Pulmonary artery endothelial cell (primary cell): ENCODE data around the gene REM1. TPM values are rescaled to one million over a fixed set of nuclear protein-coding genes. Genes with fewer than 3 reads are reported as not detected.
A peak's percentile ranks its signal among the peaks of the same experiment; 100 is the strongest.
"Not testable (repeated sequence)": the region's sequence is repeated elsewhere in the genome, so short reads cannot be mapped to it uniquely, and the experiment has no call there.

Experiments
- DNase-seq: peaks from one replicate; pipeline ENCODE4 v3.0.0-alpha.2; 2011; ENCODE audit warnings: low read depth, low spot score
- total RNA-seq: library from RNA; depleted of rRNA; stranded (reverse); fragments of >200 nt; gene quantifications from 2 replicates; pipeline ENCODE4 v1.2.3, GENCODE V29; 2014

Gene REM1, protein sequence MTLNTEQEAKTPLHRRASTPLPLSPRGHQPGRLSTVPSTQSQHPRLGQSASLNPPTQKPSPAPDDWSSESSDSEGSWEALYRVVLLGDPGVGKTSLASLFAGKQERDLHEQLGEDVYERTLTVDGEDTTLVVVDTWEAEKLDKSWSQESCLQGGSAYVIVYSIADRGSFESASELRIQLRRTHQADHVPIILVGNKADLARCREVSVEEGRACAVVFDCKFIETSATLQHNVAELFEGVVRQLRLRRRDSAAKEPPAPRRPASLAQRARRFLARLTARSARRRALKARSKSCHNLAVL
- total RNA-seq = 0.32 TPM in 1 of 2 replicates, not detected in the other

DNA sequence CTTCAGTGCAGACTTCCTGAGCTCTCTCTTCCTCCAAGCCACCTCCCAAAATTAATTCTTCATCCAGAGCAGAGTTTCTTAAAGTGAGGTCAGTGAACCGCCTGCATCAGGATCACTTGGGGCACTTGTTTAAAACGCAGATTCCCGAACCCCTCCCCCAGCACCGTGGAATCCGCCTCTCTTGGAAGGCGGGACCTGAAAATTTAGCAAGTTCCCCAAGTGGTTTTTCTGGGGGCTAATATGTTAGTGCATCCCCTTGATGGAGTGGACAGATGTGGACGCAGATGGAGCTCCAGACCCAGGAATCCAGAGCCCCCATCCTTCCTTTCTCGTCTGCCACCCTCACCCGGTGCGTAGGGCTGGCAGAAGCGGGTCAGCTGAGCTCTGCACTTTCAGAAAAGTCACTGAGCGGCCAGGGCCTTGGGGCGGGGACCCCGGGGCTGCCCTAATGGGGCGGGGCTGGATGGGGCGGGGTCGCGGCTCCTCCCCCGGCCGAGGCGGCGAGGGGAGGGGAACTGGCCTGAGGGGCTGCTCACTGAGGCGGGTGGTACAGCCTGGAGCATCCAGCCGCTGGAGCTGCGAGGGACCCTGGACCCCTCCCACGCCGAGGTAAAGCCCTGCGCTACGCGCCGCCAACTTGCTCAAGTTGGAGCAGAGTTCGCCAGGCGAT lies at the start of gene REM1, which contains the start of gene DEFB124:
Gene REM1 (plus strand): TSS at position 531 of the 670 bp plus-strand sequence. CDS start 1,158 bp downstream, outside the sequence.
Gene DEFB124 (minus strand): TSS at position 370 of the 670 bp plus-strand sequence. CDS start 2,114 bp downstream, outside the sequence.
- DNase-seq = no peak

DNA sequence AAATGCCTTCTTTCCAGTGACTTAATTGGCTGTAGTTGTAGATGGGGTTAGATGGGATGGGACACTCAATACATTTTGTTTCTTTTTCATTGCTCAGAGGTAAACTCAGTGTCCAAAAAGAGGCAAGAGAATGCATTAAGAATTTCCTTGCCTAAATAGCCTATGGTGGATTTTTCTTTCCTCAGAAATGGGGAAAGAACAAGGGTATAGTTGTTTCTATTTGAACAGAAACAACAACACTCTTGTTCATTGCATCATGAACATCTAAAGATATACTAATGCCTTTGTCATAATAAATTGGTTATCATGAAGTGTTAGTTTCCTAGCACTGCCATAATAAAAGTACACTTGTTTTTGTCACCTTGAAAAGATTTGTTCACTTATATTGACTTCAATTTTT lies 49.3 kb upstream of the REM1 start:
- DNase-seq = no peak

DNA sequence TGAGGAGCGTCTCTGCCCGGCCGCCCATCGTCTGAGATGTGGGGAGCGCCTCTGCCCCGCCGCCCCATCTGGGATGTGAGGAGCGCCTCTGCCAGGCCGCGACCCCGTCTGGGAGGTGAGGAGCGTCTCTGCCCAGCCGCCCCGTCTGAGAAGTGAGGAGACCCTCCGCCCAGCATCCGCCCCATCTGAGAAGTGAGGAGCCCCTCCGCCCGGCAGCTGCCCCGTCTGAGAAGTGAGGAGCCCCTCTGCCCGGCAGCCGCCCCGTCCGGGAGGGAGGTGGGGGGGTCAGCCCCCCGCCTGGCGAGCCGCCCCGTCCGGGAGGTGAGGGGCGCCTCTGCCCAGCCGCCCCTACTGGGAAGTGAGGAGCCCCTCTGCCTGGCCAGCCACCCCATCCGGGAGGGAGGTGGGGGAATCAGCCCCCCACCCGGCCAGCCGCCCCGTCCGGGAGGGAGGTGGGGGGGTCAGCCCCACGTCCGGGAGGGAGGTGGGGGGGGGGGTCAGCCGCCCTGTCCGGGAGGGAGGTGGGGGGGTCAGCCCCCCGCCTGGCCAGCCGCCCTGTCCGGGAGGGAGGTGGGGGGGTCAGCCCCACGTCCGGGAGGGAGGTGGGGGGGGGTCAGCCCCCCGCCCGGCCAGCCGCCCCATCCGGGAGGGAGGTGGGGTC lies 48.1 kb upstream of the REM1 start:
- not testable (repeated sequence) for DNase-seq

DNA sequence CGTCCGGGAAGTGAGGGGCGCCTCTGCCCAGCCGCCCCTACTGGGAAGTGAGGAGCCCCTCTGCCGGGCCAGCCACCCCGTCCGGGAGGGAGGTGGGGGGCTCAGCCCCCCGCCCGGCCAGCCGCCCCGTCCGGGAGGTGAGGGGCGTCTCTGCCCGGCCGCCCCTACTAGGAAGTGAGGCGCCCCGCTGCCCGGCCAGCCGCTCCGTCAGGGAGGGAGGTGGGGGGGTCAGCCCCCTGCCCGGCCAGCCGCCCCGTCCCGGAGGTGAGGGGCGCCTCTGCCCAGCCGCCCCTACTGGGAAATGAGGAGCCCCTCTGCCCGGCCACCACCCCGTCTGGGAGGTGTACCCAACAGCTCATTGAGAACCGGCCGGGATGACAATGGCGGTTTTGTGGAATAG lies 47.5 kb upstream of the REM1 start:
- not testable (repeated sequence) for DNase-seq

DNA sequence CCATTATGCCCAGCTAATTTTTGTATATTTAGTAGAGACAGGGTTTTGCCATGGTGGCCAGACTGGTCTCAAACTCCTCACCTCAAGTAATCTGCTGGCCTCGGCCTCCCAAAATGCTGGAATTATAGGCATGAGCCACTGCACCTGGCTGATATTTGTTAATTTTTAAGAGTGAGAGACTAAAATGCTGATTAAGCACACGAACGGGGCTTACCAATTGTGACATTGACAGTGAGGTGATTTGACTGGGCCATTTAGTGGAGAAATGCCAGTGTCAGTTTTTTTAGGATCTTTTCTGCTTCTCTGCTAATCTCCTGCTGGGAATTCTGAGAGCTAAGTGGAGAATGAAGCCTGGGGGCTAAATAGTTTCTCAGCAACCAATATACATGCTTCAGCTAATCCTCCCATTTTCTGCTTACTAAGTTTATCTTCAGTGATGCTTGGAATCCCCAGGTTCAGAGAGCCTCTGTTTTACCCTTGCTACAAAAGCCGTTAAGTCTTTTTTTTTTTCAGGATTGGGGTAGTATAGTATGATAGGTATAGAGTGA lies 44.4 kb upstream of the REM1 start:
- no peak for DNase-seq

DNA sequence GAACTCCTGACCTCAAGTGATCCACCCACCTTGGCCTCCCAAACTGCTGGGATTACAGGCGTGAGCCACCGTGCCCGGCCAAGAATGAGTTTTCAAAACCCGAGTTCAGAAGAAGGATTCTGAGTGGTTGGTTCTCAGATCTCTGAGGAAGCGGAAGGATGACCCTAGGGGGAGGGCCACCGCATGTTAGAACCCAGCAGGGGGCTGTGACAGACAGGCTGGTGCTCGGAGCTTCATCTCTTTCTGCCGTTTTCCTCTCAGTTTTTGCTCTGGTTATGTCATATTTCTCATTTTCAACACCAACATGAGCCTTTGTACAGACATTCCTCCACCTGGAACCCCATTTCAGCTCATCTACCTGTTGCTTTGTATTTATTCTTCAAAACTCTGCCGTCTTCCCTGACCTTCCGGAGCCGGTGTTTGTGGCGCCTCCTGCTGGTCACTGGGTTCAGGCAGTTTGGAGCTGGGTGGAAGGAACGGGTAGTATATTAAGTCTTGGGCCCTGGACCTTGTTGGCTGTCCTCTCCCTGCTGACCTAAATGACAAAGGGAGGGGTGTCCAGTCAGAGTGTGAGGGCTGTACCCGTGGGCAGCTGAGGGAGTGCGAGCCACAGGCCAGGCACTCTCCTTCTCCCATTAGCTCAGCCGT lies 35.0 kb upstream of the REM1 start, which contains the start of gene DEFB123:
Gene DEFB123 (plus strand): TSS at position 621 of the 648 bp plus-strand sequence. CDS start 67 bp downstream, outside the sequence.
- DNase-seq = no peak

DNA sequence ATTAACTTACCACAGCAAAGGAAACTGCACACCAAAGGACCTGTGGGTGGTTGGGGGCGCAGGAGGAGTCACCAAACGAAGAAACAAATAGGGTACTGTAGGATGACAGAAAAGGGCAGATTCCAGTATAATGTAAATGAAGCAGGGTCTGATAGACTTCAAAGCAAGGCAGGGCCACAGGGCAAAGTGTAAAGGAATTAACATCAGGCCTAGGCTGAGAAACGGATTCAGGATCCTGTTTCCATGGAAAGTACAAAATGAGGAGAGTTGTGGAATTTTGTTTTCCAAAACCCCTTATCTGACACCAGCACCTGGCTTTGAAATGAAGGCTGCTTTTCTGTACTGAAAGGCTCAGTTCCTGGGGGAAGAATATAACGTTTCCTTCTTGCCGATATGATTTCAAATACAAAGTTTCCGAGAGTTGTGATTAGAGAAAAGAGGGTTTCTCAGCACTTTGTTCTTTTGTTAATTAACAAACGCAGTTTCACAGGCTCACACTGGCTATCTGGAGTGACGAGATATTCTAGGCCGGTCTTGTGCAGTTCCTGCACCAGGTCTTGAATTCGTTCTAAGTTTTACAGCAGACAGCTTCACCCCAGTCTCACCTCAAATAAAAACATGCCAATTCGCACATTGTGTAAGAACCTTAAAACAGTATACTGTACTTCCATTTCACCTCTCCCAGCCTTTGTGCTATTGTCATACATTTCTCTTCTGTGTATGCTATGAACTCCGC lies 28.8 kb upstream of the REM1 start:
- no peak for DNase-seq

DNA sequence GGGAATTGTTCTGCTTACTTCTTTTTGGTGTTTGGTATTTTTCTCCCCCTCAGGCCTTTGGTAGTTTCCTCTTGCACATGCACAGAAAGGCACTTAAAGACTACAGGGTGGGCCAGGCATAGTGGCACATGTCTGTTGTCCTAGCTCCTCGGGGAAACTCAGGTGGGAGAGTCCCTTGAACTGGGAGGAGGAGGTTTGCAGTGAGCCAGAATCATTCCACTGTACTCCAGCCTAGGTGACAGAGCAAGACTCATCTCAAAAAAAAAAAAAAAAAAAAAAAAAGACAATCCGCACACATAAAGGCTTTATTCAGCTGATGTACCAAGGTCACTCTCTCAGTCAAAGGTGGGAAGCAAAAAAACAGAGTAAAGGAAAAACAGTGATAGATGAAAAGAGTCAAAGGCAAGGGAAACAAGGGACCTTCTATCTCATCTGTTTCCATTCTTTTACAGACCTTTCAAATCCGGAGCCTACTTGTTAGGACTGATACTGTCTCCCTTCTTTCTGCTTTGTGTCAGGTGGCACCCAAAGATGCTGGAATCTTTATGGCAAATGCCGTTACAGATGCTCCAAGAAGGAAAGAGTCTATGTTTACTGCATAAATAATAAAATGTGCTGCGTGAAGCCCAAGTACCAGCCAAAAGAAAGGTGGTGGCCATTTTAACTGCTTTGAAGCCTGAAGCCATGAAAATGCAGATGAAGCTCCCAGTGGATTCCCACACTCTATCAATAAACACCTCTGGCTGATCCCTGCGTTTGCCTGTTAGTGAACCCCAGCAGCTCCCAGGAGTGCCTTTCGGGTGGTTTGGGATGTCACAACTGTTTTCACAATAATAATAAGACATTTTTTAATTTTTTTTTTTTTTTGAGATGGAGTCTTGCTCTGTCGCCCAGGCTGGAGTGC lies 25.3 kb upstream of the REM1 start:
- no peak for DNase-seq

DNA sequence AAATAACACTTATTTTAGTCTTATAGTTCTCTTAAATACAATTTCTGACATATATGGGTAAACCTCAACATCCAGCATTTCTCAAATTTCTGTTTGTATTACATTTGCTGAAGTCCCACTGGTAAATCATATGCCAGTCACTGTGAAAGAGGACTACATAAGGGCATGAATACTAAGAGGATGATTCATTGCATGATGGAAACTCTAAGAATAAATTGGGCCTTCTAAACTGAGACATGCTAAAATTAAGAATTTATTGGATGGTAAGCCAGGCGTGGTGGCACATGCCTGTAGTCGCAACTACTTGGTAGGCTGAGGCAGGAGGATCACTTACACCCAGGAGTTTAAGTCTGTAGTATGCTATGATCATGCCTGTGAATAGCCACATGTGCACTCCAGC lies 22.5 kb upstream of the REM1 start:
- no peak for DNase-seq

DNA sequence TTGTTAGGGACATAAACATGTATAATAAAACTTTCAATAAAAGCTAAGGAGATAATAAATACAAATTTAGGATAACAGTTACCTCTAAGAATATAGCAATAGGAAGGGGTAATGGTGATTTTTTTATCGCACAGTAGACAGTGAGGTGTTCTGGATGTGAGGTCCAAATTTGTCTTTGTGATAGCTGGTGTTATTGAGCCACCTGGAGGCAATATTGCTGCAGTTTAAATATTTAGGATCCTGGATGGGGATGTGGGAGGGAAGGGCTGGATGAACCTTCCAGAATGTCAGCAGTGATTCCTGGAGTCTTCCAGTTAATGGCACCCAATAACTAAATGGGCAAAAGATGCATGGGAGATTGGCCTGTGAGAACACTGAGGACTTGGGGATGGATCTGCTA lies 20.7 kb upstream of the REM1 start:
- DNase-seq = no peak

DNA sequence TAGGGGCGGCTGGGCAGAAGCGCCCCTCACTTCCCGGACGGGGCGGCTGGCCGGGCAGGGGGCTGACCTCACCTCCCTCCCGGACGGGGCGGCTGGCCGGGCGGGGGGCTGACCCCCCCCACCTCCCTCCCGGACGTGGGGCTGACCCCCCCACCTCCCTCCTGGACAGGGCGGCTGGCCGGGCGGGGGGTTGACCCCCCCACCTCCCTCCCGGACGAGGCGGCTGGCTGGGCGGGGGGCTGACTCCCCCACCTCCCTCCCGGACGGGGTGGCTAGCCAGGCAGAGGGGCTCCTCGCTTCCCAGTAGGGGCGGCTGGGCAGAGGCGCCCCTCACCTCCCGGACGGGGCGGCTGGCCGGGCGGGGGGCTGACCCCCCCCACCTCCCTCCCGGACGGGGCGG lies 4.1 kb upstream of the REM1 start:
- not testable (repeated sequence) for DNase-seq

DNA sequence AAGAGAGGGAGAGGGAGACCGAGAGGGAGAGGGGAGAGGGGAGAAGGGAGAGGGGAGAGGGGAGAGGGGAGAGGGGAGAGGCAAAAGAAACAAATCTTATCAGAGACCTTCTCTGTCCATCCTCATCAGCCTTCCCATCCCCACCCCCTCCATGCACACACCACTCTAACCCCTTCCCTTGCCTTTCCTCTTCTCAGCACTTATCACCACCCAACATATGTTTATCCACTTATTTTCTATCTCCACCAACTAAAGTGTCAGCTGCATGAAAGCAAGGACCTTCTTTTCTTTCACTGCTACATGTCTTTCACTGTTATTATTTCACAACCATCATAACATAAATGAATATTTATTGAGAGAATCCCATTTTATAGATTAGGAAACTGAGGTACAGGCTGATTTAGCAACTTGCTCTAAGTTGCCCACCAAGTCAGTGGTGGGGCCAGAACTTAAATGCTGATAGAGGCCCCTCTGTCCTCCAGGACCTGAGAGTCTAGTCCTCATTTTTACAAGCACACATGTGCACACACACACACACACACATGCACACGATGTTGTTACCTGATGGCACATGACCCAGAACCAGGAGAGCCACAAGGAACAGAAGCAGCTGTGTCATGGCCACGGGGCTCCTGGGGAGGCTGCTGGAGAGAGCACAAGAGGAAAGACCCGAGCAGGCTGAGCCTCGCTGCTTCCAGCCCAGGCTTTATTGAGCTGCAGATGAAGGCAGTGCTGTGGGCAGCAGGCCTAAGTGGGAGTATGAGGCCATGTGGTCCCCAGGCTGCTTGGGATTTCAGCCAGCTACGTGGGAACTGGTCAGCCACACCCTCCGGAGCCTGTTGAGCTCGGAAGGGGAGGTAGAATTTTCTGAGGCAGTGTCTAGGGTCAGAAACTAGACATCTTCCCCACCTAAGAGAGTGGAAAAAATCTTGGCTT lies 2.4 kb upstream of the REM1 start:
- DNase-seq = no peak

DNA sequence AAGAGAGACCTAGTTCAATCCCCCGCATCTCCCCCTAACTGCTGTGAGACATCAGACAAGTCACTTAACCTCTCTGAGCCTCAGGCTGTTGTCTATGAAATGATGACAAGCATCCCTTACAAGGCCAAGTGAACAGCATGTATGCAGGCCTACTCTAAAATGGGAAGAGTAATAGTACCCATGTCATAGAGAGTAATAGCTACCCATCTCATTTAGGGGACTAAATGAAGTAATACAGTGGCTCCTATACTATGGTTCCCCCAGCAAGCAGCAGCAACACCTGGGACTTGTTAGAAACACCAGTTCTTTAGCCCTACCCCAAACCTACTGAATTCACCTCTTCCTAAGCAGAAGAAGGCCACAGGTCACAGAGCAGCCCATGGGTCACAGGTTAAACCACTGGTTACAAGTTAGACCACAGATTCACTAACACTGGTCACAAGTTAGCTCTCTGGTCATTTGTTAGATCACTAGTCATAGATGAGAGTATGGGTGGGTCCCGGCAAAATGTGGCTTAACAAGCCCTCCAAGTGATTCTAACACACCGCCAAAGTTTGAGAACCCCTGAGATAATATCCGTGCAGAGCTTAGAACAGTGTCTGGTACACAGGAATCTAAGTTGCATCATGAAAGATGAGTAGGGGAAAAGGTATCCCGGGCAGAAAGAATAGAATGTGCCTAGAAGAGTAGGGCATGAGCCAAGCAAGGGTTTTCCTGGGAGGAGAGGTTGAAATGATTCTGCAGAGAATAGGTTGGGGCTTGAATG lies 1.6 kb upstream of the REM1 start:
- DNase-seq = no peak

DNA sequence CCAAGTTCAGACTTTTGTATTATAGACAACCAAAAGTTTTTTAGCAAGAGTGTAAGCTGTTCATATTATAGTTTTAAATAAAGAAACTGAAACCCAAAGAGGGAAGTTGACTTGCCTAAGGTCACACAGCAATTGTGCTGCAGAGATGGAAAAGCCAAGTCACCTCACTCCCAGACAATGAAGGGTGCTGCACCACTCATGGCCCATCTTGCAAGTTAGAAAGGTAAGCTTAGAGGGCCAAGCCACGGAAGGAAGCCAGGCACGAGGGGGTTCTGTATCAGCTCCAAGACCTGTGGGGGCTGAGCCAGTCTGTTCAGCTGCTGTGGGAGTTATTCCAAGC lies 1.0 kb upstream of the REM1 start:
- DNase-seq = no peak

DNA sequence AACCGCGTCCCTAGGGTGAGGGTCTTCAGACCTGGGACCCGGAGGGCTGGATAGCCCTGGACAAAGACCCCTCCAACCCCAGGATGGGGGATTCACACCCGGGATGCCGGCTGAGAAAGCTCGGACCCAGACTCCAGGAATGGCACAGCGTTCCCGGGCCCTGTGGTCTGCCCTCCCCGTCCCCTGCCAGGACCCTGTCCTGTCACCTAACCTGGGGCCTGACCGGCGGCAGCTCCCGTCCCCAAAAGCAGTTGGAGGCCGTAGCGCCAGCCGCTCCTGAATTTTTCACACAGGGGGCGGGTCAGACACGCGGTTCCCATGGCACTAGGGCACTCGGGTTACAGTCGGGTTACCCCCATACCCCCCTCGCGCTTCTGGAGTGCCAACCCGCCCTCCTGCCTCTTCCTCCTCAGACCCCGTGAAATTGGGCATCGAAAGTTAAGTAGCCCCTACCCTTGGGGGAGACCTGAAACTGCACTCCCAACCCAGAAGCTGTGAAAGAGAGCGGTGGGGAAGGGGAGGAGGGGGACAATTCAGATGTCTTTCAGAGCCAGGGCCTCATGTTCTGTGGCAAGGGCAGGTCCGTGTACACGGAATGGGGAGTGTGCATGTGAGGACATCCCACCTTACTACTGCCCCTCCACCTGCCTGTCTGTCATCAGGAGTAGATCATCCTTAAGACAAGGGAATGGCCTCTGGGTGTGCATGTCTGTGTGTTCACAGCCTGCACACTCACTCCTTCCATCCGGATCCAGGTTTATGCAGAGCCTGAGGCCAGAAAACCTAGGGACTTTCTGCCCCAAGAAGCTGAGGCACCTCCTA lies 595 bp downstream of the REM1 start:
- no peak for DNase-seq

DNA sequence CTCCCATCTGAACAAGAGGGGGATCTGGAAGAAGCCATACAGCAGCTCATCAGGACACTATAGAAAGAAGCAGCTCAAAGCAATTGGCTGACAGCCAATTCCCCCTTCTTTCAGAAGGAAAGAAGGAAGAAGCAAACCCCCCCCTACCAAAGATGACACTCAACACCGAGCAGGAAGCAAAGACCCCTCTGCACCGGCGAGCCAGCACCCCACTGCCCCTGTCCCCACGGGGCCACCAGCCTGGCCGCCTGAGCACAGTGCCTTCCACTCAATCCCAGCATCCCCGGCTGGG lies 1.2 kb downstream of the REM1 start:
- DNase-seq = no peak

DNA sequence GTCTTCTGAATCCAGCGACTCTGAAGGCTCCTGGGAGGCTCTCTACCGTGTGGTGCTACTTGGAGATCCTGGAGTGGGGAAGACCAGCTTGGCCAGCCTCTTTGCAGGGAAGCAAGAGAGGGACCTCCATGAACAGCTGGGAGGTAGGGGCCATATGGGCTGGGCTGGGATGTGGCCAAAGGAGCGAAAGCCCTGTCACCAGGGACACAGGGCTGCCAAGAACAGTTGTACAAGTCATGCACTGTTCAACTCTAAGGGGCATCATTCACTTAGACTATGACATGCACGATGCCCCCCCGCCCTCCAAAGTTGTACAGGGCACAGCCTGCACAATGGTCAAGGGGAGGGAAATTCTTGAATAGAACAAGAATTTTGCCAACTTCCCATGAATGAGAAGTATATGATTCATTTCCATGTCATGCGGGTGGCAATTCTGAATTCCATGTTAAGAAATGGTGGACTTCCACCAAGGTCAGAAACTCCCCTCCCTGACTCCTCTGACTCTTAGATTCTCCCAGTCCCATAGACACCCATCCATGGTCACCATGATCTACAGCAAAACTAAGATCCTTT lies 1.6 kb downstream of the REM1 start:
- peak; percentile 17 for DNase-seq
